ENCODE results near the gene NCOA3.

NCOA3 gene

DNA sequence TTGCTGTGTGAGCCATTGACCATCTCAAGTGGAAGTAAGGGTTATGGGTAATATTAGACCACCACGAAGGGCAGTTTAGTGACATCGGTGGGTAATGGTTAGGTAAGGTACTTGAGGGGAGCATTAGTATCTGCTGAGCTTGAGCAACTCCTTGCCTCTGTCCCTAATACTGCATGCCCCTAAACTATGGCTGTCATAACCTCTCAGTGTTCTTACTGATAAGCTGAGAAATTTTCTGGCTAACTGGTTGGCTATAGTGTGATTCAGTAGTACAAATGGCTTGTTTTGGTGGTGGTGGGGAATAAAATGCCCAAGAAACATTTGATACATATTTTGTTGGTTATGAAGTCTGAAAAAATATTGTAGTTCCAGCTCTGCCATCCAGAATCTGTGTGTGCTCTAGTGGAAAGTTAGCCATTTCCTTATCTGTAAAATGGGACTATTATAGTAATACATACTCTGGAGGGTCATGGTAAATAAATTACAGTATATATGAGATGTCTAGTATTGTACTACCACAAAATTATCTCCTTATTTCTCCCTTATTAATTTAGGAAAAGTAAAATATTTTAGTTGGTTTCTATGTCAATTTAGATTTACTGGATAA, 113.1 kb downstream of the NCOA3 start:
- H3K27ac ChIP-seq (ENCODE audit: low read depth, low read length): no peak overlapping the region
- TF ChIP-seq EZH2phosphoT487 (IDR thresholded peaks at IDR 0.05; ENCODE audit: borderline replicate concordance, low read length) (no peak), CTCF (IDR thresholded peaks at IDR 0.05; ENCODE audit: low read depth, low read length, poor library complexity, severe bottlenecking) (no peak)
- no peak overlapping the region for H3K4me2 ChIP-seq (ENCODE audit: low read length)
- peaks cover 56% of the 10 kb centered on the region for H3F3A ChIP-seq (ENCODE audit: control insufficient read depth, insufficient read depth)
- H3K9me3 ChIP-seq (ENCODE audit: control insufficient read depth, insufficient read depth, low read length): no peaks in the 10 kb centered on the region
- no peaks in the 10 kb centered on the region for H3K9me2 ChIP-seq (replicated peaks; ENCODE audit: control insufficient read depth, low read length)
- peaks cover 9% of the 10 kb centered on the region; the same call in 1 of the 2 replicates for H4K20me1 ChIP-seq (ENCODE audit: control insufficient read depth, insufficient read depth, low read depth, low read length)
- peaks cover 82% of the 10 kb centered on the region for H3K4me1 ChIP-seq (ENCODE audit: control insufficient read depth, low read length)
- peaks cover 60% of the 10 kb centered on the region for H3K36me3 ChIP-seq (ENCODE audit: control insufficient read depth, low read length)
- H3K4me3 ChIP-seq (ENCODE audit: low read length): no peak overlapping the region
- H3K27me3 ChIP-seq (ENCODE audit: control insufficient read depth, low read length): no peaks in the 10 kb centered on the region
- peaks cover 97% of the 10 kb centered on the region for H3K79me2 ChIP-seq (ENCODE audit: control insufficient read depth, low read length)

GRCh38 chr20:47618479-47618878, 116.8 kb downstream of the NCOA3 start:
- peaks cover 56% of the 10 kb centered on the region for H3F3A ChIP-seq (ENCODE audit: control insufficient read depth, insufficient read depth)

DNA sequence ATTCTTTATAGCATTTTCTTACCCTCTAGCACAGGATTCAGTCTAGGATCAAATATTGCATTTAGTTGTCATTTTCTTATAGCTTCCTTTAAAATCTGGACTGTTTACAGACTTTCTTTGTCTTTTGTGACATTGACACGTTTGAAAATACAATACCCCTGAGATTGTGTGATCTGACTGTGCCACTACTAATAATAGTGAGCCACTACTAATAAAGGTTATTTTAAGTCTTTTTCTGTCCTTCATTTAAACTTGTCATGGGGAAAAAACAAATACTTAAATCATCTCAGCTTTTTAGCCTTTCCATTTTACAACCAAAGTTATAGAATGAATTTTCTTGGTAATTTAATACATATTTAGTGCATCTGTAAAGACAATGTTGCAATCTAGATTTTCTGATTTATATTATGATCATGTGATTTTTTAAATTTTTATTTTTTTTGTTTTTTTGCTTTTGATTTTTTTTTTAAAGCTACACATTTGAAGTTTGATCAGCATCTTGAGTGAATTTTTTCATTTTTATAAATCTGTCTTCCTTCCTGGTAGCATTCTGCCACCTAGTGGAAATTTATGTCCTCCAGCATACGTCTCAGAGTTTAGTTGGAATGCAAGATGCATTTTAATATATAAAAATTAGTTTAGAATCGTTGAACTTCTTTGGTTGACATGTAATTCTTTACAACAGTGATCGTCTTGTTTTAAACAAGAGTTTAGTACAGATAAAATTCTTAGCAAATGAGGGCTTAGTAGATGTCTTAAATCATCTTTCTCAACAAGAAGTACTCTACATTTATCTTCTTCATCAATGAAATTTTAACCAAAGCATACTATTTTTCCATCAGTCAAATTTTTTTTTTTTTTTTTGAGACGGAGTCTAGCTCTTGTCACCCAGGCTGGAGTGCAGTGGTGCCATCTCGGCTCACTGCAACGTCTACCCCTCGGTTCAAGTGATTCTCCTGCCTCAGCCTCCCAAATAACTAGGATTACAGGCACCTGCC, 119.4 kb downstream of the NCOA3 start:
- Histone ChIP-seq H3K9me2 (replicated peaks; ENCODE audit: control insufficient read depth, low read length) (no peaks in the 10 kb centered on the region), H3K4me2 (ENCODE audit: low read length) (peak overlapping the region; percentile 38), H3K27ac (ENCODE audit: low read depth, low read length) (peak overlapping the region; percentile 75), H3K4me1 (ENCODE audit: control insufficient read depth, low read length) (peaks cover 49% of the 10 kb centered on the region), H3K9me3 (ENCODE audit: control insufficient read depth, insufficient read depth, low read length) (no peaks in the 10 kb centered on the region), H3K79me2 (ENCODE audit: control insufficient read depth, low read length) (peaks cover 96% of the 10 kb centered on the region), H4K20me1 (ENCODE audit: control insufficient read depth, insufficient read depth, low read depth, low read length) (peaks cover 12% of the 10 kb centered on the region; the same call in 1 of the 2 replicates), H3K36me3 (ENCODE audit: control insufficient read depth, low read length) (peaks cover 62% of the 10 kb centered on the region), H3K4me3 (ENCODE audit: low read length) (peak overlapping the region; percentile 22; the same call in 1 of the 2 replicates), H3K27me3 (ENCODE audit: control insufficient read depth, low read length) (no peaks in the 10 kb centered on the region), H3F3A (ENCODE audit: control insufficient read depth, insufficient read depth) (peaks cover 60% of the 10 kb centered on the region)
- no peak for TF ChIP-seq EZH2phosphoT487 (IDR thresholded peaks at IDR 0.05; ENCODE audit: borderline replicate concordance, low read length)
- peak; percentile 45 for TF ChIP-seq CTCF (IDR thresholded peaks at IDR 0.05; ENCODE audit: low read depth, low read length, poor library complexity, severe bottlenecking)

More at GRCh38 chr20:47618479-47618878, 116.8 kb downstream of the NCOA3 start:
- H4K20me1 ChIP-seq (ENCODE audit: control insufficient read depth, insufficient read depth, low read depth, low read length): peaks cover 12% of the 10 kb centered on the region; the same call in 1 of the 2 replicates
- H3K4me3 ChIP-seq (ENCODE audit: low read length): no peak overlapping the region
- H3K27ac ChIP-seq (ENCODE audit: low read depth, low read length): peak overlapping the region; percentile 10; the same call in 1 of the 2 replicates
- peaks cover 67% of the 10 kb centered on the region for H3K4me1 ChIP-seq (ENCODE audit: control insufficient read depth, low read length)
- no peaks in the 10 kb centered on the region for H3K9me3 ChIP-seq (ENCODE audit: control insufficient read depth, insufficient read depth, low read length)
- H3K4me2 ChIP-seq (ENCODE audit: low read length): peak overlapping the region; percentile 25
- H3K36me3 ChIP-seq (ENCODE audit: control insufficient read depth, low read length): peaks cover 52% of the 10 kb centered on the region
- no peak for TF ChIP-seq EZH2phosphoT487 (IDR thresholded peaks at IDR 0.05; ENCODE audit: borderline replicate concordance, low read length)
- TF ChIP-seq CTCF (IDR thresholded peaks at IDR 0.05; ENCODE audit: low read depth, low read length, poor library complexity, severe bottlenecking): no peak
- no peaks in the 10 kb centered on the region for H3K9me2 ChIP-seq (replicated peaks; ENCODE audit: control insufficient read depth, low read length)
- H3K79me2 ChIP-seq (ENCODE audit: control insufficient read depth, low read length): peaks cover 97% of the 10 kb centered on the region
- no peaks in the 10 kb centered on the region for H3K27me3 ChIP-seq (ENCODE audit: control insufficient read depth, low read length)
